NB4 (cell line): ENCODE results near the gene CD200R1L.

Experiments
- CTCF ChIP-seq: IDR thresholded peaks from one replicate; pipeline ENCODE4 v1.5.1; 2012; ENCODE audit warnings: low read depth, low read length
- MAX ChIP-seq: IDR thresholded peaks from 2 replicates; pipeline ENCODE4 v1.6.1; 2011; ENCODE audit warnings: low read depth, low read length
- MYC ChIP-seq: IDR thresholded peaks from 2 replicates; pipeline ENCODE4 v1.6.1; 2011; ENCODE audit warnings: low read depth, low read length
- POLR2A ChIP-seq: IDR thresholded peaks from 2 replicates; pipeline ENCODE4 v1.6.1; 2011; ENCODE audit warnings: mild to moderate bottlenecking; ENCODE audit not compliant: insufficient read length; ENCODE audit errors: extremely low read depth

- TF ChIP-seq POLR2A (no peak), CTCF (no peak), MYC (no peak), MAX (no peak)
These were observed 41.5 kb downstream of the CD200R1L start for GRCh38 chr3:112805126-112805525.
